ENCODE results near the gene MAGEA2. TPM values are rescaled to one million over a fixed set of nuclear protein-coding genes. Genes with fewer than 3 reads are reported as not detected.
"Not testable (repeated sequence)": the region's sequence is repeated elsewhere in the genome, so short reads cannot be mapped to it uniquely, and the experiment has no call there.

Gene MAGEA2
- total RNA-seq = not detected in 2 replicates
- long read RNA-seq = 0 reads

- H3K9me3 Mint-ChIP-seq; DNase-seq (ENCODE audit: low read depth, low spot score); H3K36me3 Mint-ChIP-seq (ENCODE audit: low read depth): not testable (repeated sequence)
These were observed at the start of gene MAGEA2 for GRCh38 chrX:152753686-152754650. Gene MAGEA2, minus strand, starts transcription at chrX:152753842. Its CDS starts 2,479 bp downstream, at chrX:152751363.

DNA sequence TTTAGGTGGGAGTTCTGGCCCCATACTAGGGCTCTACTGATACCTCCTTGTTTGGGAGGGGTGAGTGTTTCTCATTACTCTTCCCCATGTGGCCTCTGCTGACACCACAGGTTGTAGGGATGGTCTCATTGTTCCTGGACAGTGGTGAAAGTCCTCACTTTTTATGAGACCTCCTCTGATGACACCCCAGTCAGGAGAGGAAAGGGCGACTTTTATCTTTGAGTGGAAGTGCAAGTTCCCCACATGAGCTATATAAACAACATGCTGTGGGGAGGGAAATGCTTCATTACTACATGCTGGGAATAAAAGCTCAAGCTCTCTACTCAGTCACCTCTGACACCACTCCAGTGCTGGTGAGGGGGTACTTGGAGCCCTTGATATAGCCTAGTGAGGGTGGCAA lies 45.3 kb upstream of the MAGEA2 start:
- H3K27me3 Mint-ChIP-seq (ENCODE audit: low read depth) = peaks cover 9% of the 10 kb centered on the region
- no peaks in the 10 kb centered on the region for H3K4me1 Mint-ChIP-seq
- no peak overlapping the region for H3K4me3 Mint-ChIP-seq
- no peak for TF ChIP-seq CTCF (conservative IDR thresholded peaks at IDR 0.05)
- peaks cover 4% of the 10 kb centered on the region for H3K9me3 Mint-ChIP-seq
- no peak for DNase-seq (ENCODE audit: low read depth, low spot score)
- no peaks in the 10 kb centered on the region for H3K36me3 Mint-ChIP-seq (ENCODE audit: low read depth)
- H3K27ac Mint-ChIP-seq (ENCODE audit: unreplicated experiment) = no peak overlapping the region

More at GRCh38 chrX:152753686-152754650, at the start of gene MAGEA2:
- not testable (repeated sequence) for H3K4me1 Mint-ChIP-seq; H3K27me3 Mint-ChIP-seq (ENCODE audit: low read depth); H3K4me3 Mint-ChIP-seq; H3K27ac Mint-ChIP-seq (ENCODE audit: unreplicated experiment)

GRCh38 chrX:152787062-152787461 lies 33.4 kb upstream of the MAGEA2 start:
- H3K4me3 Mint-ChIP-seq; H3K27ac Mint-ChIP-seq (ENCODE audit: unreplicated experiment): not testable (repeated sequence)

GRCh38 chrX:152769549-152770289 lies 16.1 kb upstream of the MAGEA2 start, which contains the start of gene MAGEA6:
Gene MAGEA6, minus strand, starts transcription at chrX:152769689. Its CDS starts 2,039 bp downstream, at chrX:152767650.
- not testable (repeated sequence) for H3K36me3 Mint-ChIP-seq (ENCODE audit: low read depth); DNase-seq (ENCODE audit: low read depth, low spot score); H3K4me3 Mint-ChIP-seq; H3K27me3 Mint-ChIP-seq (ENCODE audit: low read depth); H3K4me1 Mint-ChIP-seq; H3K27ac Mint-ChIP-seq (ENCODE audit: unreplicated experiment); H3K9me3 Mint-ChIP-seq

More at GRCh38 chrX:152787062-152787461, 33.4 kb upstream of the MAGEA2 start:
- not testable (repeated sequence) for H3K27me3 Mint-ChIP-seq (ENCODE audit: low read depth); H3K9me3 Mint-ChIP-seq; H3K36me3 Mint-ChIP-seq (ENCODE audit: low read depth); H3K4me1 Mint-ChIP-seq; DNase-seq (ENCODE audit: low read depth, low spot score)

- H3K4me3 Mint-ChIP-seq; DNase-seq (ENCODE audit: low read depth, low spot score); H3K36me3 Mint-ChIP-seq (ENCODE audit: low read depth); H3K27ac Mint-ChIP-seq (ENCODE audit: unreplicated experiment); H3K4me1 Mint-ChIP-seq; H3K27me3 Mint-ChIP-seq (ENCODE audit: low read depth); H3K9me3 Mint-ChIP-seq: not testable (repeated sequence)
These were observed 12.9 kb upstream of the MAGEA2 start for GRCh38 chrX:152766562-152766961.

- H3K36me3 Mint-ChIP-seq (ENCODE audit: low read depth); H3K27me3 Mint-ChIP-seq (ENCODE audit: low read depth); H3K9me3 Mint-ChIP-seq; DNase-seq (ENCODE audit: low read depth, low spot score); H3K27ac Mint-ChIP-seq (ENCODE audit: unreplicated experiment); H3K4me1 Mint-ChIP-seq; H3K4me3 Mint-ChIP-seq: not testable (repeated sequence)
These were observed 7.9 kb upstream of the MAGEA2 start for GRCh38 chrX:152761582-152761981.

- not testable (repeated sequence) for H3K4me3 Mint-ChIP-seq; H3K27me3 Mint-ChIP-seq (ENCODE audit: low read depth); H3K9me3 Mint-ChIP-seq; H3K27ac Mint-ChIP-seq (ENCODE audit: unreplicated experiment); H3K4me1 Mint-ChIP-seq; DNase-seq (ENCODE audit: low read depth, low spot score); H3K36me3 Mint-ChIP-seq (ENCODE audit: low read depth)
These were observed 5.9 kb upstream of the MAGEA2 start for GRCh38 chrX:152759544-152759943.

- H3K36me3 Mint-ChIP-seq (ENCODE audit: low read depth); H3K27ac Mint-ChIP-seq (ENCODE audit: unreplicated experiment); H3K9me3 Mint-ChIP-seq: not testable (repeated sequence)
These were observed 5.3 kb upstream of the MAGEA2 start, which contains the start of gene CSAG3 for GRCh38 chrX:152758918-152759317. Gene CSAG3, plus strand, starts transcription at chrX:152759218.

DNA sequence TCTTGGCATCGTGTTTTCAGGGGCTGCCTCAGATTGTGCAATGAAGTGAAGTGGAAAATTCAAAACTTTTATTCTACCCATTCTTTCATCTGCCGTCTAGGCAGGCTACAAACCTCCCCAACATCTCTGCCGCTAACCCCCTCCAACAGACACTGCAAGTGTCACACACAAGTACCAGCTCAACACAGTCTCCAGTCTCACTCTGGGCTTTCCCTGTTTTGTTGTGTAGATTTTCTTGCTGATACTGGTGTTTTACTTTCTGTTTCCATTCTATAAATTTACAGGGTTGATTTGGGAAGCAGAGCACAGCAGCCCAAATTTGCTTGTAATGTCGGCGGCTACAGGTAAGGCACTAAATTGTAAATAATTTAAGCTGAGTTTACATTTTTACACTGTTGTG lies 1.2 kb upstream of the MAGEA2 start:
- not testable (repeated sequence) for H3K36me3 Mint-ChIP-seq (ENCODE audit: low read depth); H3K27me3 Mint-ChIP-seq (ENCODE audit: low read depth); H3K9me3 Mint-ChIP-seq; H3K27ac Mint-ChIP-seq (ENCODE audit: unreplicated experiment); H3K4me3 Mint-ChIP-seq; DNase-seq (ENCODE audit: low read depth, low spot score); H3K4me1 Mint-ChIP-seq

More at GRCh38 chrX:152758918-152759317, 5.3 kb upstream of the MAGEA2 start, which contains the start of gene CSAG3:
- not testable (repeated sequence) for H3K4me3 Mint-ChIP-seq; H3K27me3 Mint-ChIP-seq (ENCODE audit: low read depth); H3K4me1 Mint-ChIP-seq; DNase-seq (ENCODE audit: low read depth, low spot score)
